Measurements from ENCODE around the gene MAPK7.

DNA sequence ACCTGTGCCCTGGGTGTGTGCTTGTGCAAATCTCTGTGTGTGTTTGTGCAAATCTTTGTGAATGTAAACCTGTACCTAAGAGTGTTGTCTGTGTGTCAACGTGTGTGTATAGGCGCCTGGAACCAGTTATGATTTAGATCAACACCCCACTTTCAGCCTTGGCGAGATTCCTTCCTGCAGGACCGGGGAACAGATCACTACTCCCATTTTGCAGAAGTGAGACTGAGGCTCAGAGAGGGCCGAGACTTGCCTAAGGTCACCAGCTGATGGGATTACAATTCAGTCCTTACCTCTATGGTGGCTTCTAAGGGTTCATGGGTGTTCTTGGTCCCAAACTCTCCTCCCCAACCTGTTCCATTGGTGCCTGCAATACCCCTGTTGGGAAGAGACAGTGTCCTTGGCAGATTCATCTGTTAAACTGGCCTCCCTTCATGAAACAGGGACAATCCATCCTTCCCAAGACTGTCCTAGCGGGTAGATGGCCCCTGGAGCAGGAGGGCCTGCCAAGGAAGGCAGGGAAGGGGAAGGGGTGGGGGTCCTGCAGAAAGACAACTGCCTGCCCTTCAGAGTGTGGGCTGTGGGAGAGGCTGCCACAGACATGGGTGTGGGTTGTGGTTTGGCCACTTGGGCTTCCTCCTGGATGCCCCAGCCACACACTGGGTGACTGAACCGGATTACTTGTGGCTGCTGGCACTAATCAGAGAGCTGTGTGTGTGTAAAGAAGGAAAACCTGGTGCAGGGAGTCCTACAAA, 6.9 kb upstream of the MAPK7 start:
- TF ChIP-seq, protein P1, sequence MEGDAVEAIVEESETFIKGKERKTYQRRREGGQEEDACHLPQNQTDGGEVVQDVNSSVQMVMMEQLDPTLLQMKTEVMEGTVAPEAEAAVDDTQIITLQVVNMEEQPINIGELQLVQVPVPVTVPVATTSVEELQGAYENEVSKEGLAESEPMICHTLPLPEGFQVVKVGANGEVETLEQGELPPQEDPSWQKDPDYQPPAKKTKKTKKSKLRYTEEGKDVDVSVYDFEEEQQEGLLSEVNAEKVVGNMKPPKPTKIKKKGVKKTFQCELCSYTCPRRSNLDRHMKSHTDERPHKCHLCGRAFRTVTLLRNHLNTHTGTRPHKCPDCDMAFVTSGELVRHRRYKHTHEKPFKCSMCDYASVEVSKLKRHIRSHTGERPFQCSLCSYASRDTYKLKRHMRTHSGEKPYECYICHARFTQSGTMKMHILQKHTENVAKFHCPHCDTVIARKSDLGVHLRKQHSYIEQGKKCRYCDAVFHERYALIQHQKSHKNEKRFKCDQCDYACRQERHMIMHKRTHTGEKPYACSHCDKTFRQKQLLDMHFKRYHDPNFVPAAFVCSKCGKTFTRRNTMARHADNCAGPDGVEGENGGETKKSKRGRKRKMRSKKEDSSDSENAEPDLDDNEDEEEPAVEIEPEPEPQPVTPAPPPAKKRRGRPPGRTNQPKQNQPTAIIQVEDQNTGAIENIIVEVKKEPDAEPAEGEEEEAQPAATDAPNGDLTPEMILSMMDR (conservative IDR thresholded peaks at IDR 0.05 in 1 of 2, IDR thresholded peaks at IDR 0.05 in 1 of 2; ENCODE audit: low read depth in 1 of 2, low read length in 2 of 2) = no peak
- TF ChIP-seq EZH2 (IDR thresholded peaks at IDR 0.05; ENCODE audit: low read length, missing control alignments) = no peak

Measured in fibroblast of lung (primary cell).